Measurements from ENCODE around the gene SPIRE1.
A peak's percentile ranks its signal among the peaks of the same experiment; 100 is the strongest.

The SPIRE1 gene

DNA sequence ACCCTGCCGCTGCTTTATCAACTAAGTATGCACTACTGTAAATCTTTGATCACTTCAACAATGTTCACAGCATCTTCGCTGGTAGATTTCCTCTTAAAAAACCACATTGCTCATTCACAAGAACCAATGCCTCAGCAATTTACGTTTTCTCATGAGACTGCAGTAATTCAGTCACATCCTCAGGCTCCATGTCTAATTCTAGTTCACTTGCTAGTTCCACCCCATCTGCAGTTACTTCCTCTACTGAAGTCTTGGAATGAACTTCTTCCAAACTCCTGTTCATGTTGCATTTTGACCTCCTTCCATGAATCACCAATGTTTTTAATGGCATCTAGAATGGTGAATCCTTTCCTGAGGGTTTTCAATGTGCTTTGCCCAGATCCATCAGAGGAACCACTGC, 214.4 kb downstream of the SPIRE1 start:
- no peak for DNase-seq (ENCODE audit: low read depth)

DNA sequence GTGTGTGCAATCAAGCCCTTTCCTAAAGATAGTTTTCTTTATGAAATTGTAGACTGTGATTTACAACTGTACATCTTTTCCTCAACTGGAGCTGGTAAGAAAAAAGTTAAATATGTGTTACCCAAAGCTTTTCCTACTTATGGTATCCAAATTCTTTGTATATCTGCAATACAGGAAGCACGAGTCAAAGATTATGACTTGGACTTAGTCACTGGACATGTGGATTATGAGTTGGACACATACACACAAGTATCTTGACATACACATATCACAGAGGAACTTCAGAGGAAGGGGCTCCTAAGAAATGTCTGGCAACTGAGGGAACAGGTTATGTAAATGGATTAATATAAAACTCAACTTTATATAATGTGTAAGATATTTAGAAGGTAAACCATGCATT, 215.0 kb downstream of the SPIRE1 start:
- DNase-seq (ENCODE audit: low read depth) = peak; percentile 4

DNA sequence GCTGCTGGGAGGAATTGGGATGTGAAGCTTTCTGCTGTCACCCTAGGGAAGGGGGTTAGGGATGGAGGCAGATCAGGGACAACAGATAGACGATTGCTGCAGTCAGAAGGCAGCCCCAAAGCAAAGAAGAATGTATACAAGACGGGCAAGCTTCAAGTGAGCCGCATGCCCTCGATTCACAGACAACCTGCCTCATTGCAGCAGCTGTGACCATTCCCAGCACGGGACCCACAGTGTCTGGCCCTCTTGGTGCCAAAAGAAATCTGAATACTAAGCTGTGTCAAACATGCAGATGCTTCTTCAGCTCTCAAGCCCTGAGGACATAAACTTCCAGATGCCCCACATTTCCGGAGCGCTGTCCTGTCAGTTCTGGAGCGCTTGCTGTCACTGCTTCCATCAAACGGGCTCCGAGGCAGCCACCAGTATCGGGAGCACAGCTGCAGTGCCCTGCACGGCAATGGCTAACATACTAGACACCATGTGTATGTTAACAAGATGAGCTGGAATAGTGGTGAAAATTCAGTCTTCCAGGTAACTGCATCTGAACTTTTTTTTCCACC, 216.4 kb downstream of the SPIRE1 start:
- DNase-seq (ENCODE audit: low read depth) = no peak

DNA sequence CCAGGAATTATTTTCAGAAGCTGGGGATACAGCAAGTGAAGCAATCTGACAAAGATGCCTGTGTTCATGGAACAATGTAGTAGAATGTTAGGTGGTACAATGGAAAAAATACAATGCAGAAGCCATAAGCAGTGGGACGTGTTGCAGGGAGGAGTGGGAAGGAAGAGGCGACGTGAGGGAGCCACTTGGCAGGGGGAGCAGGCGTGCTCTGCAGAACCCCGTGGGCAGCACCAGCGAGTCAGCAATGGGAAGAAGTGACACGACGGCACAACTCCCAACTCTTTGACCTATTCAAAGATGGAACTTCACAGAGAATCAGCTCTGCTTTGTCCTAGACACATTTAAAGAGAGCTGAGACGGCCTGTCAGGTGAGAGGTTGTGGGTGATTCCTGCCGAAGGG, 219.7 kb downstream of the SPIRE1 start:
- DNase-seq (ENCODE audit: low read depth) = no peak

DNA sequence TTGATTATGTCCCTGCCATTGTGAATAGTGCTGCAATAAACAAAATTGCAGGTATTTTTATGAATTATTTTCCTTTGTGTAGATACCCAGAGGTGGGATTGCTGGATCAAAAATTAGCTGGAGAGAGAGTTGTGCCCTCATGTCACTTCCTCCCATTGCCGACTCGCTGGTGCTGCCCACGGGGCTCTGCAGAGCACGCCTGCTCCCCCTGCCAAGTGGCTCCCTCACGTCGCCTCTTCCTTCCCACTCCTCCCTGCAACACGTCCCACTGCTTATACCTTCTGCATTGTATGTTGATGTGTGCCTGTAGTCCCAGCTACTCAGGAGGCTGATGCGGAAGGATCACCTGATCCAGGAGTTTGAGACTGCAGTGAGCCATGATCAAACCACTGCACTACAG, 222.0 kb downstream of the SPIRE1 start:
- no peak for DNase-seq (ENCODE audit: low read depth)

DNA sequence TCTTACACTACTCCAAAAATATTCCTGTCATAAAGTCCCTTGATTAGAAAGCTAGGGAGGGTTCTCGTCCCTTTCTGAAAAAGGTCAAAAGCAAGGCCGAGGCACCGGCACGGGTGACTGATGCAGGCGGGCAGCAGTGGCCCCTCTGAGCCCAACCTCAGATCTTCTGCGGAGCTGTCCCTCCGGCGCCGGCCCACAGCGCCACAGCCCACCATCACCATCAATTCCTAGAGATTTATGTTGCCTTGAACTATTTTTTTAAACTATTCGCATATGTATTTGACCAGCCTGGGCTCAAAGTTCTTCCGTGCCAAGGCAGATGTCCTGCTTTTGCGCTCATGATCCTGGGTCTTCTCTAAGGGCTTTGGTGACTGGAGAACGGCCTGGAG, 223.4 kb downstream of the SPIRE1 start:
- no peak for DNase-seq (ENCODE audit: low read depth)

DNA sequence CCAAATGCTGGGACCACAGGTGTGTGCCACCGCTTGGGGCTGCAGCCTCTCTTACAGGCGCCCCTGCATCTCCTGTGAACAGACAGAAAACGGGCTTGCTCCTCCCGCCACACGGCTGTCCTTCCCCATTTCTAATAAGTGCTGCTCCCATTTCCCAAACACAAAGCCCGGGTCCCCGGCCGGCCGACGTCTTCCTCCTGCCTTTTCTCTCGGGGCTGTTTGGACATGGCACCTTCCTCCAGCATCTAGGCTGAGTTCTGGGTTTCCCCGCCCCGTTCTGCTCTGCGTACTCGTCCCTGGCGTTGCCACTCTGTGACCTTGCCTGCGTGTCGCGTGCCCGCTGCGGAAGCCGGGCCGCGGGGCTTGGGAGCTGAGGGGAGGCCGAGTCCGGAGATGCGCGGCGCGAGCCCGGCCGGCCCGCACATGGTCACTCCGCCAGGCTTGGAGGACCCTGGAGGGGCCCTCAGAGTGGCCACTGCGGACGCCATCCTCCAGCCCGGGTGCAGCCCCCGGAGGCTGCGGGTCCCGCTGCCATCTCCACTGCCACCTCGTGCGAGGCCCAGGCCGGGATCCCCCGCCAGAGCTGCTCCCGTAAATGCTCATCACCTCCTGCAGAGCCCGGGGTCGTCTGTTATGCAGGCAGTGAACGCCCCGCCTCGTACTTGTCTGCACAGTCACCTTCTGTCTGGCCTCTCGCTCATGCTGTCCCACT, 223.9 kb downstream of the SPIRE1 start:
- no peak for DNase-seq (ENCODE audit: low read depth)

DNA sequence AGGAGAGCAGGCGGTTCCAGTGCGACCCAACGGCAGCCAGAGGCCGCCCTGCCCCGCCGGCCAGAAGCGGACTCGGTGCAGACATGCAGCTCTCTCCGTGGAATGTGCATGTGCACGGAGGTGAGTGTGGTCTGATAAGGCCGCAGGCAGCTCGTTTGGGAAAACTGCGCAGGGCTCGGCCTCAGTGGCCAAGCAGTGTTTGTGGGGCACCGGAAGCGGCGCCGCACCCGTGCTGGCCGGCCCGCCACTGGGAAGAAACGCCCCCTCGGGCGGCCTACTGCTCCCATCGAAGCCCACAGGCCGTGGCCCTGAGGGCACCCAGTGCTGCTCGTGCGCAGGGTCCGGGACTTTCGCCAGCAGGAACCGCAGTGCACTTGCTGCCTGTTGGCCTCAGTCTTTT, 225.0 kb downstream of the SPIRE1 start:
- no peak for DNase-seq (ENCODE audit: low read depth)

DNA sequence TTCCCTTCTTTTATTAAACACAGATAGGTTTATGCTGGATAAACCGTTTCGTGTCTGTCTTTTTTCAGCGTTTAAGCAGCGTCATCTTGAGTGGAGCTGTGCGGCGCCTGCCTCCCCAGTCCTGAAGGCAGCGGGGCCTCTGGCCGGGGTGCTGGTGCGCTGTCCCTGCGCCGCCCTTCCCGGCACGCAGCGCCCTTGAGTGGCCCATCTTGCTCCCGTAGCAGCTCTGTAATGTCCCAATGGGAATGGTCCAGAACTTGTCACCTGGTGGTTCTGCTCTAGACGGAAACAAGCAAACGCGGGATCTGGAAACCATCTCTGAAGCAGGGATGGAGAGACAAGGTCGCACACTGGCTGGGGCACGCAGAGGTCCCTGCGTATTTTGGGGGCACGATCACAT, 225.7 kb downstream of the SPIRE1 start:
- DNase-seq (ENCODE audit: low read depth) = no peak

DNA sequence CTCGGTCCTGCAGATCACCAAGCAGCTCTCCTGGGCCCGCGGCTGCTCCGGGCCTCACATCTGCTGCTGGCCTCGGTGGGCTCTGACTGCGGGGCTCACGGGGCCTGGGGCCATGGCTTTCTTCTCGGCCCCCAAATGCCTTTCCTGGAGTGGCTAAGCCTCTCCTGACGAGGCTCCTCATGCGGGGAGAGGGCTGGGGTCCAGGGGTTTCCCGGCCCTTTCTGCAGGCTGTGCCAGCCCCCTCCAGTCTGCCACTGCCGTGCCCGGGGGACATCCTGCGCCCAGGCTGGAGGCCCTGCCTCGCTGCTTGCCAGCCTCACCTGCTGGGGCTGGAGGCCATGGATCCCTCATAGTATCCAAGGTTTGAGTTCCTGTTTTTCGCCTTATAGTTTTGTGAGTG, 226.3 kb downstream of the SPIRE1 start:
- no peak for DNase-seq (ENCODE audit: low read depth)

DNA sequence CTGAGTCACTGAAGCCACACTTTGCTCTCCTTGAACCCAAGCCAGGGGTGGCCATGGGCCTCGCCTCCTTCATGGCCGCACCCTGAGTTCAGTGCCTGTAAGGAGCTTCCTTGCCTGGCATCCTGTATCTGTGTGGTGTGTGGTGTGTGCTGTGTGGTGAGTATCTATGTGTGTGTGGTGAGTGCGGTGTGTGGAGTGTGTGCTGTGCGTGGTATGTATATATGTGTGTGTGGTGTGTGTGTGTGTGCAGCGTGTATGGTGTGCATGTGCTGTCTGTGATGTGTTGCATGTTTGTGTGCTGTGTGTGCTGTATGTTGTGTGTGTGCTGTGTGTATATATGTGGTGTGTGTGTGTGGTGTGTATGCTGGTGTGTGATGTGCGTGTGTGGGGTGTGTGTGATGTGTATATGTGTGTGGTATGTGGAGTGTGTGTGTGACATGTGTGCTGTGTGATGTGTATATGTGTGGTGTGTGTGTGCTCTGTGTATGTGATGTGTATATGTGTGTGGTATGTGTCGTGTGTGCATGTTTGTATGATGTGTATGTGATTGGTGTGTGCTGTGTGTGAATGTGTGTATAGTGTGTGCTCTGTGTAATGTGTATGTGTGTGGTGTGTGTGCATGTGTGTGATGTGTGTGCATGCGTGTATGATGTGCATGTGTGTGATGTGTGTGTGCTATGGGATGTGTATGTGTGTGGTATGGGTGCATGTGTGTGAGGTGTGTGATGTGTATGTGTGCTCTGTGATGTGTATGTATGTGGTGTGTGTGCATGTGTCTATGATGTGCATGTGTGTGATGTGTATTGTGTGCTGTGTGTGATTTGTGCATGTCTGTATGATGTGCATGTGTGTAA, 227.5 kb downstream of the SPIRE1 start:
- no peak for DNase-seq (ENCODE audit: low read depth)

DNA sequence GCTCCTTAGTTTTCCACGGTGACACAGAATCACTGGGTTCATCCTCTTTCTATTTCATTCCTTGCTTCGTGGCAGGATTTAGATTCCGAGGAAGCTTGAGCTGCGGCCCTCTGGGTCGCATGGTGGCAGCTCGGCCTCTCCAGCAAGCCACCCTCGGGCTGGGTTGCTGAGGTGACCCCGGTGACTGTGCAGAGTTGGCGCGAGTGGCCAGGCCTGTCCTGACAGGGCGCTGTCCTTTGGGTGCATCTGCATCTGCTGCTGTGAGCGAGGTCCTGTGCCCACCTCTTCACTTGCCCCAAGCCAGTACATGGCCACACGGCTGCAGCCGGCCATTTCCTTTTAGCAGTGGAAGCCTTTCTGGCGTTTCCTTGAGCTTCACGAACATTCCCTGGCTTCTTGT, 228.4 kb downstream of the SPIRE1 start:
- no peak for DNase-seq (ENCODE audit: low read depth)

DNA sequence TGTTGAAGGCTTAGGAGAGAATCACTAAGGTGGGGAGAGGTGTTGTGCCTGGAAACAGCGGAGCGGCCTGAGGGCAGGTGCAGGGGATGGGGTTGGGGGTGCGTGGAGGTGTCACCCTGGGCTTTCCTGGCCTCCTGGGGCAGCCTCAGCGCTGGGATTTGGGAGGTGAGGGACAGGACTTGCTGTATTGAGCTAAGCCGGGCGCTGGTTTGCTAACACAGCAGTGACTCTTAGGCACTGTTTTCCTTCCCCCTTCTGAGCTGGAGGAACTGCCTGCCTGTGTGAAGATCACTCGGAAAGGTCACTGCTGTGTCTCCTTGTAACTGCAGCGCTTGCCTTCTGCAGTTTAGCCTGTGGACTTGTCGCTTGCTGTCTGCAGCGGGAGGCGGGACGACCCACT, 229.0 kb downstream of the SPIRE1 start:
- DNase-seq (ENCODE audit: low read depth) = no peak

DNA sequence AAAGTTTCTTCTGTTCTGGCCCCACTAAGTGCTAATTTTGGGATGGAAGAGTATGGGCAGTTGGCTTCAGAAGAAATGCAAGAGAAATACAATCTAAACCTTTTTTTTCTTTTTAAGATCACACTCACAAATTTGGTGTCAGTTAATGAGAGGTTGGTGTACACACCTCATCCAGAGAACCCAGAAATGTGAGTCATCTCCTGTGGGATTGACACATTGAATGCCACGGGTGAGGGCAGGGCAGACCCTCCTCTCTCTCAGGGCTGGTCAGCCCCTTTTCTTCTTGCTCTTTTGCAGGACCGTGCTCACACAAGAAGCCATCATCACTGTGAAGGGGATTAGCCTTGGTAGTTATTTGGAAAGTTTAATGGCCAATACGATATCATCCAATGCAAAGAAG, 231.0 kb downstream of the SPIRE1 start:
- DNase-seq (ENCODE audit: low read depth) = no peak

DNA sequence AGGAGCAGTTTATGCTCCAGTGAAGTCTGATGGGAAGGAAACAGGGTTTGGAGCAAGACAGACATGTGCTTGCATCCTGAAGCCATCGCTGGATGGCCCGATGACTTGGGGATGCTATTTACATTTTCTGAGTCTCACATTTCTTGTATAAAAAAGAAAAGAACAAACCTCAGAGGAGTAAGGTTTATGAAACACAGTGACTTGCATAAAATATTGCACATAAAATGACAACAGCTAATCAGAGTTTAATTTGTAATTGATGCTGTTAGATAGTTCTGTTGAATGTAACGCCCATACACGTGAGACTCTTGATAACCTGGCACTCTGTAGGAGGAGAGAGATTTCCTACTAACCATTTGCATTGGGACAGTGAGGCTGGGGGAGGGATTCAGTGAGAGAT, 233.7 kb downstream of the SPIRE1 start:
- DNase-seq (ENCODE audit: low read depth) = no peak

DNA sequence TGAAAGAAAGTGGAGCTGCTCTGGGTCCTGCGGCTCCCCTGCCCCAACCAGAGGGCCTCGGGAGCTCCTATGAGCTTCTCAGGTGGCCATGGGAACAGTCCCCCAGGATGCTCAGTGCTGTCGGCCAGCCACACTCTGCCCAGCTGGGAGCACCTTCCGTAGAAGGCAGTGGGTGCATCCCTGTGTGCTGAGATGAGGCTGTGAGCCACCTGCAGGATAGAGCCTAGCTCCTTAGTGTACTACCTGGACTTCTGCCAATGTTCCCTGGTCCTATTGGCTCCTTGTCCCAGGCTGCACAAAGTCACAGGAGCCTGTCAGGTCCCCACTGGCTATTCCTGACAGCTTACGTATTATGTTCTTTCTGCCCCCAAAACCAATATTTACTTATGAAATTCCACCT, 234.1 kb downstream of the SPIRE1 start:
- DNase-seq (ENCODE audit: low read depth) = no peak

DNA sequence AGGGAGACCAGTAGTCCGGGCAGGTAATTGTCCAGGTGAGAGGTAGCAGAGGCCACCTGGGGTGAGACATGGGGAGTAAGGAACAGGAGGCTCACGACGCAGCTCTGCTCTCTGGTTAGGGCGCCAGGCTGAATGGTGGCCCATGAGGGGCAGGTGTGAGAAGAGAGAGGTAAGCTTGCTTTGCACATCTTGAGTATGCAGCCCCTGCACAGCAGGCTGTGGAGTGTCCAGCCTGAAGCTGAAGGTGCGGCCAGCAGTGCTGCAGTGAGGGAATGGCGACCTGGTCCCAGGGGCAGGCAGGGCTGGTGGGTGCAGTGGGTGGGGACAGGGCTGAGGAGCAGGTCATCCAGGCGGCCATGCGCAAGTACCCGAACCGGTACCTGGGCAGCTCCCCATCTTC, 234.5 kb downstream of the SPIRE1 start:
- no peak for DNase-seq (ENCODE audit: low read depth)

DNA sequence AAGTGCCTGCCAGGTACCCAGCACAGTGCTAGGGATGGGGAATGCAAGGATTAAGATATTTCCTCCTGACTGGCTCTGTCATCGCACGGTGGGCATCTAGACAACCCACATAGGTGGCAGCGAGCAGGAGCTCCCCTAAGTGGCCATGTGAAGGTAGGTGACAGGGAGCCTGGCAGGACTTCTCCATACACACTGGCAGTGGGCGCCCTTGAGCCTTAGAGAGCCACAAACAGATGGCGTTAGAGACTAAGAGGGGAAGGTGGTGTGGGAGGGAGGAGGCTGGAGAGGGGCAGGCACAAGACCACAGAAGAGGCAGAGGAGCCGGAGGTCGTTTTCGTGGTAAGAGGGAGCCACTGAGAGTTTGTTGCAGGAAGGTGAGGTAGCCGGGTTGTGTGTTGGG, 235.0 kb downstream of the SPIRE1 start:
- no peak for DNase-seq (ENCODE audit: low read depth)

DNA sequence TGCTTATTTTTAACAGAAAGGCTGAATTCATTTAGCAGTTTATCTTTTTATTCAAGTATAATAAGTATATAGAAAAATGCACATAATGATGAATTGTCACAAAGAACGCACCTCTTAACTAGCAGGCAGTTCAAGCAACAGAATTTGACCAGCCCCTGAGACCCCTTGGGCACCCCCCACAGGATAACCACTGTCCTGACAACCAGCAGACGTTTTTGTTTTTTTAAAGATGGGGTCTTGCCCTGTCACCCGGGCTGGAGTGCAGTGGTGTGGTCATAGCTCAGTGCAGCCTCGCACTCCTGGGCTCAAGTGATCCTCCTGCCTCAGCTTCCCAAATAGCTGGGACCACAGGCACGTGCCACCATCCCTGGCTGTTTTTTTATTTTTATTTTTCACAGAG, 236.2 kb downstream of the SPIRE1 start:
- DNase-seq (ENCODE audit: low read depth) = no peak

DNA sequence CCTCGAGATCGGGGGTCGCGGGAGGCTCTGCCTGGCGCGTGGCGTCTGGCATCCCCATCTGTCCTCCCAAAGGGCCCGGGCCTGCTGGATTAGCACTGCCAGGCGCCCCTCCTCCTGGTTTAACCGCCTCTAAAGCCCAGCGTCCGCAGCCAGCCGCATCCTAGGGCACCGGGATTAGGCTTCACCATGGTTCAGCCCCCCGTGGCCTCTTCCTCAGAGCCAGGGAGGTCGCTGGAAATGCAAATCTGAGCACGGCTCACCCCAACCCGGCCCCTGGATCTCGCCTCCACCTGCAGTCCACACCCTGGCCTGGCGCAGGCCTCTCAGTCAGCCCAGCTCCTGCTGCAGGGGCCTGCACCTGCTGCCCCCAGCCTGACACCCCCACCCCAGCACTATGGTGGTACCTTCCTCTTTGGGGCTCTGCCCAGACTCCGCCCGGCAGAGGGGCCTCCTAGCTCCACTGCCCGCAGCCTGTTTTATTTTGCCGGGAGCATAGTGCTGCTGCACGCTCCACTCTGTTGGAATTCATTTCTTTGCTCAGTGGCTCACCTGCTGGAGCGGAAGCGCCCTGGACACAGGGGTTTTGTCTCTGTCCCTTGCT, 237.0 kb downstream of the SPIRE1 start:
- DNase-seq (ENCODE audit: low read depth) = no peak

DNA sequence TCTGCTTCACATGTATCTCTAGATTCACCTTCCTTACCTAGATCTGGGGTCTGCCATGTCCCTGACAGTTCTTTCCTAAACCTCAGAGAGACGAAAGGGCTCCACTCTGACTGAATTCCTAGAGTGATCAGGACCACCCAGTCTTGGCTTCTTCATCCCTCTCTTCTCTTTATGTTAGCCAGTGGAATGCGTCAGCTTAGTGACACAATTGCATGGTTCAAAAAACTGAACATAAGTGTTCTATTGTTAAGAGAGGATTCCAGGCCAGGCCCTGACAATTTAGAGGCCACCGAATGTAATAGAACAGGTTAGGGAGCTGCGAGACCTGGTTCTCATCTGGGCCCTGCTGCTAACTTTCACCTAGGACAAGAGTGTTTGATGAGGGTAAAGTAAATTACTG, 240.2 kb downstream of the SPIRE1 start:
- DNase-seq (ENCODE audit: low read depth) = no peak

DNA sequence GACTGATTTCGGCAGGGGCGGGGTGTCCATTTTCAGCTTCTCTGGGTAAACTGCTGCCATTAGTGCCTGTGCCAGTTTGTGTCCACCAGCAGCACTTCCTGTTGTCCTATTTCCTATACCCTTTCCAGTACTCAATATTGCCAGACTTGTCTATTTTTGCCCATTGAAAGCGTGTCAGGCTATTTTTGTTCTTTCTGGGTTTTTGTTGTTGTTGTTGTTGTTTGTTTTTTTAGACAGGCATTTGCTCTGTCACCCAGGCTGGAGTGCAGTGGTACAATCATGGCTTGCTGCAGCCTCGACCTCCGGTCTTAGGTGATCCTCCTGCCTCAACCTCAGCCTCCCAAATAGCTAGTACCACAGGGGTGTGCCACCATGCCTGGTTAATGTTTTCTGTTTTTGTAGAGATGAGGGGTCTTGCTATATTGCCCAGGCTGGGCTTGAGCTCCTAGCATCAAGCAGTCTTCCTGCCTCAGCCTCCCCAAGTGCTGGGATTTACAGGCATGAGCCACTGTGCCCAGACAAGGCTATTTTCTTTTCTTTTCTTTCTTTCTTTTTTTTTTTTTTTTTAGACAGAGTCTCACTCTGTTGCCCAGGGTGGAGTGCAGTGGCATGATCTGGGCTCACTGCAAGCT, 241.7 kb downstream of the SPIRE1 start:
- DNase-seq (ENCODE audit: low read depth) = no peak

DNA sequence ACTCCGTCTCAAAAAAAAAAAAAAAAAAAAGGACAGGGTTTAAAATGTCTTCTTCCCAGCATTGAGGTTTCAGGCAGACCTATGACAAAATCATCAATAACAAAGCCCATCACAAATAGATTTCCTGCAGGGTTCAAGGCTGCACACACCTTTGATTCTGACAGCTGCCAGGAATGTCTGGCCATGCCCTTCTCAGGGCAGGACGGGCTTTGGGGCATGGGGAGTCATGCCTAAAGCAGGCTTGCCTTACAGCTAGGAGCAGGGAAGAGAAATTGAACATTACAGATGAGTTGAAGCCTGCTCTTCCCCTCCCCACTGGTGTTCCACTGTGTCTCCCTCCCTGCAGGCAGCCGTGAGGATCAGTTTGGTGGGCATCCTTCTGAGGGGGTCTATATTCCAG, 246.5 kb downstream of the SPIRE1 start:
- DNase-seq (ENCODE audit: low read depth) = no peak

Data from GM04504 (cell line).